Hippocampal formation (tissue), 2 donors: ENCODE data around the gene TDRD10.
"Not testable (repeated sequence)": the region's sequence is repeated elsewhere in the genome, so short reads cannot be mapped to it uniquely, and the experiment has no call there.

Source experiments
- DNase-seq, 2 donors: peaks; one replicate each; lab custom pipeline; 2025; lab: John Stamatoyannopoulos, UW

Gene TDRD10

GRCh38 chr1:154479764-154480421 lies 22.1 kb upstream of the TDRD10 start:
- DNase-seq, result peak; percentile 58 to 82

DNA sequence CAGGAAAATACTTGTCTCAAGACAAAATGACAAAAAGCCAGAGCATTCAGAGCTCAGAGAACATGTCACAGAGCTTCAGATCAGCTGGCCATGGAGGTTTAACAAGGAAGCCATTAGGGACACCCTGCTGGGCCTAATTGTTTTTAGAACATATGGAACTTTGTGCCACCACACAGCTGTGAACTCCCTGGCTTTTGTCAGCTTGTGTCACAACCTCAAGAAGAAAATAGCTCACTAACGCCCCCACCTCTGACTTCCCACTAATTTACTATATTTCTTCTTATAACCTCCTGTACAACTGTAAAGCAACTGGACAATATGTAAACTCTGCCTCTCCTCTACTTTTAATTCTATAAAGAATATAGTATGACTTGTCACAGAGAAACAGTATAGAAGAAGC lies 21.0 kb upstream of the TDRD10 start:
- DNase-seq, result no peak

DNA sequence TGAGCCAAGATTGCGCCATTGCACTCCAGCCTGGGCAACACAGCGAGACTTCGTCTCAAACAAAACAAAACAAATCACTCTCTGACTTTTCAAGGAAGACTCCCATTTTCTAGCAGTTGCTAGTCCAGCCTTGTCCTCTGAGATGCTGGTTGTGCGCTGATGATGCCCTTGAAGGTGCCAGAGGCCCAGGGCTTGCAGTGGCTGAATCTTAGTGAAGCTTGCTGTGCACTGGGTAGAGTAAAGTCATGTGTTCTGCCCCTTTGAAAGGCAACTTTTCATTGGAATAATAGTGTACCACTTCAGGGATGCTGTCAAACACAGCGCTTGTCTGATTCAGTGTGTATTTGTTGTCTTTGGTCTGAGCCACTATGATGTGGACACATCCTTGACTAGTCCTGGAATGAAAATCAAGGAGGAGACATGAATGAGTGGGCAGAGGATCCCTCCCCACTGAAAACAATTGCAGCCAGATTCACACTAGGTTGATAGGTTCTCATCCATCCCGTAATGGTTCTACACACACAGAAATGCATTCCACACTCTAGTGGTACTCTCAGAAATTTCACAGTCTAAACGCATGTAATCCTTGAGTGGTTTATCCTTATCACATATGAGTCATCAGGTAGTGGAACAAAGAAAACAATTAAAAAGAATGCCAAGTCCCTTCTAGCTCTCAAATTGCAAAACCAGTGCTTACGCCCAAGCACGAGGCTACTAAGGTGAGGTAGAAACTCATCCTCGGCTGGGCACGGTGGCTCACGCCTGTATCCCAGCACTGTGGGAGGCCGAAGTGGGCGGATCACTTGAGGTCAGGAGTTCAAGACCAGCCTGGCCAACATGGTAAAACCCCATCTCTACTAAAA lies 17.8 kb upstream of the TDRD10 start:
- no peak for DNase-seq

DNA sequence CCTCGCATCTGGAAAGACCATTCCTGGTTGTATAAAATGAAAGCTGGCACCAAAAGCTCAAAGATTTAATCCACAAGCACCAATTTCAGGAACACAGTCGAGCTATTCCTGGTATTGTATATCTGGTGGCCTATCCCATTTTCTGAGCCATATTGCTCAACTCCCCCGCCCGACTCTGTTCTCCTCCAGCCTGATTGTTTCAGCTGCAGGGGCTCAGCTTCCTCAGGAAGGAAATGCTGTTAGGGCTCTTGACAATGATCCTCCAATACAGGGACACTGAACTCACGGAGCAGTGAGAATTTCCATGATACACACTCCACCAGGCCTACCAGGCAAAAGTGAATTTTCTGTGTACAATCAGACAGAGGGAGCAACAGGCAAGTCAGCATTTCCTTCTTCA lies 16.9 kb upstream of the TDRD10 start:
- DNase-seq, result no peak

GRCh38 chr1:154485910-154486496 lies 16.0 kb upstream of the TDRD10 start:
- no peak for DNase-seq

GRCh38 chr1:154486756-154487155 lies 15.3 kb upstream of the TDRD10 start:
- not testable (repeated sequence) for DNase-seq

DNA sequence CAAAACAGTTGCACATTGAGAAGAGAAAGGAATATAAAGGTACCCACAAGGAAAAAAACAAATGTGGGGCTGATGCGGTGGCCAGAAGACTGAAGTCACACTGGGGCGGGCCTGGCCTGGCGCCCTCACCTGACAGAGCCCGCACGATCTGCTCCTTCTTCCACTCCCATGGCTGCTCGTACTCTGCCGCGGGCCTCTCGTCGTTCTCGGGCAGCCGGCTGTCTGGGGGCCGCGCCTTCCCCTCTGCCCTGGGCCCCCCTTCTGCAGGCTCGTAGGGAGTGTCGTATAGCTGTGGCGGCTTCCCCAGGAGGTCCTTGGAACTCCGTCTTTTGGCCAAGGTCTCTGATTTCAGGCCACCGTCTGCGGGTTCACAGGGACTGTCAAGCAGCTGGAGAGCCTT lies 13.1 kb upstream of the TDRD10 start:
- DNase-seq, result no peak

DNA sequence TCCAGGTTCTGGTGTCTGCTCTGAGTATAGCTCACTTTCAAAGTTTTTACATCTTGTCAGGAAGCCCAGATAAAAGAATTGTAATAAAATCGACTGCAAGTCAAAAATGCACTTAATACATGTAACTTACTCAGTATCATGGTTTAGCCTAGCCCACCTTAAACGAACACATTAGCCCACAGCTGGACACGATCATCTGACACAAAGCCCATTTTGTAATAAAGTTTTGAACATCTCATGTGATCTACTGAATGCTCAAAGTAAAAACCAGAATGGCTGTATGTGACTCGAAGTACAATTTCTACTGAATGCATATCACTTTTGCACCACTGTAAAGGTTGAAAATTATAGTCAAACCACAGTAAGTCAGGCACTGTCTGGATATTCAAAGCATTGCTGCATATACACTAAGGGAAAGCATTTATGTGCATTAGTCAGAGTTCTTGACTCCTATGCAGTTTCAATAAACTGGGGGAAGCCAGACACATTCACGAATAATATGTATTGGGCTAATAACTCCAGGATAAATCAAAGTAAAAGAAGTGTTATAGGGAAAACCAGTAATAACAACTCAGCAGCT lies 12.2 kb upstream of the TDRD10 start:
- no peak for DNase-seq

DNA sequence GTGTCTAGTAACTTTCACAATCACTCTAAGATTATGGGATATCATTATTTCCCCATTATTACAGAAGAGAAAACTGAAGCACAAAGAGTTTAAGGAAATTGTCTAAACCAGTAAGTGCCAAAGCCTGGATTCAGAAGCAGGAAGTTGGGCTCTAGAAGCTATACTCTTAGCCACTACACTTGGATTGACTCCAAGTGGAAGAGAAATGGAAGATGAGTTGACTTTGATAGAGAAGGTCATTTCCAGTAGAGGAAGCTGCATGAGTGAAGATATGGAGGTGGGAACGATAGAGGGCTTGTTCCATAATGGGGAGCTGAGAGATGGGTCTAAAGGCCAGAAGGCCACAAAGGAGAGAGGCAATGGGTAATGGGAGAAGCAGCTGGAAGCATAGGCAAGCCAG lies 11.7 kb upstream of the TDRD10 start:
- no peak for DNase-seq

GRCh38 chr1:154492115-154492514 lies 9.9 kb upstream of the TDRD10 start:
- DNase-seq, result no peak

- DNase-seq, result no peak
These were observed 8.7 kb upstream of the TDRD10 start for GRCh38 chr1:154493276-154493675.

- no peak for DNase-seq
These were observed 6.3 kb upstream of the TDRD10 start for GRCh38 chr1:154495496-154496273.

DNA sequence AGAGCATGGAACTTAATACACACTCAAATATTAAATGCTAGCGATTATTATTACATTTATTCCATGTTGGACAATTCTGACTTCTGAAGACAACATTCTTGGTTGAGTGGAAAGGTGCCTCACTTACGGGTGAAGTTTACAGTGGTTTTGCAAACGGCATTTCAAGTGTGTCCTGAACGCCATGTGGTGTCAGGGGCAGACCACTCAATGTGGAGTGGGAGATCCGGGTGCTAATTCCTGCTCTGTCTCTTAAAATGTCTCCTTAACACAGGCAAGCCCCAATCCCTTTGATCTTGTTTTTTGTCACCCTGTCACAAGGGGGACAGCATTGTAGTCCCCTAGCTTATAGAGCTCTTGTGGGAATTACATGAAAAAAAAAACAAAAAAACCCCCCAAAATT lies 5.6 kb upstream of the TDRD10 start:
- no peak for DNase-seq

DNA sequence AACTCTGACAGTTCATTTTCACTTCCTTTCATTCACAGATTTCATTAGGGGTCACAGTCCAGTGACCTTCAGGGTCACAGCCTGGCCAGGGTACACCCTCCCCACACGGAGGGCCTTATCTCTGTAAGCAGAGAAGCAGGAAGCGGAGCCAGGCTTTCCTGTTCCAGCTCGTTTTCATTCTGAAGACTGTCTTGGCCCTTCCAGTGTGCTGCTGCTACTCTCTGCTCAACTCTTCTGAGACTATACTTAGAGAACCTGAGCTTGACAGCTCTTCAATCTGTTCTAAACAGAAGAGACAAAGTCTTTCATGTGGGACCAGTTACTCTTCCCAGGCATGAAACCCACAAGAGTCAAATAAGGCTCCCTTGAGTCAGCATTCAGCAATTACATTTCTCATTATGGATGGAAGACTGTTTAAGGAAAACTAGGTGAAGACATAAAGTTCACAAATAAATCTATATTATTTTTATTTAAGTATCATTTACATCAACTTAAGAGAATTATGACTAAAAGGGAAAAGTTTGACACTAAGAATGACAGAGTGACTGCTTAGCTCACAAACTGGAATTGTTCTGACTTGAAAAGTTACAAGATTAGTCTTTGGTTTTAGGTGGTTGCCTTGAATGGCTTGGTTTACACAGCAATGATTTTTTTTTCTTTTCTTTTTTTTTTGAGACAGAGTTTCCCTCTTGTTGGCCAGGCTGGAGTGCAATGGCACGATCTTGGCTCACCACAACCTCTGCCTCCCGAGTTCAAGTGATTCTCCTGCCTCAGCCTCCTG lies 4.8 kb upstream of the TDRD10 start:
- DNase-seq, result no peak

- DNase-seq, result no peak
These were observed 2.6 kb upstream of the TDRD10 start for GRCh38 chr1:154499446-154499845.

DNA sequence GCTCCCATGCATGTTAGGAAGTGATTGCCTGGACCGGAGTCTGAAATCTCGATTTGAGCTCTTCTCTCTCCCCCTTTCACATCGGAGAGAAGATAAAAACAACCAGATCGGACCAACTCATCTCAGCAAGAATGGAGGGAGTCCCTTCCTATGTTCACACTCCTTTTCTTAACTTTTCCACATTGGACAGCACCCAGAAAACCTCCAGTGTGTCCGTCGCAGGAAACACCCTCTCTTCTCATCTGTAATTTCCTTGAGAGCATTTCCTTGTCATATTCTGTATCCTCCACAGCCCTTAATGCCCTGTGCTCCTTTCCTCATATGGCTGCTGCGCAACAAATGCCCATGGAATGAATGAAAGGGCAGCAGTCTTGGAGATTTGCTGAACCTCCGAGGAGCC lies 1.5 kb upstream of the TDRD10 start:
- DNase-seq, result no peak

GRCh38 chr1:154501423-154502065 lies 475 bp upstream of the TDRD10 start:
- no peak for DNase-seq

DNA sequence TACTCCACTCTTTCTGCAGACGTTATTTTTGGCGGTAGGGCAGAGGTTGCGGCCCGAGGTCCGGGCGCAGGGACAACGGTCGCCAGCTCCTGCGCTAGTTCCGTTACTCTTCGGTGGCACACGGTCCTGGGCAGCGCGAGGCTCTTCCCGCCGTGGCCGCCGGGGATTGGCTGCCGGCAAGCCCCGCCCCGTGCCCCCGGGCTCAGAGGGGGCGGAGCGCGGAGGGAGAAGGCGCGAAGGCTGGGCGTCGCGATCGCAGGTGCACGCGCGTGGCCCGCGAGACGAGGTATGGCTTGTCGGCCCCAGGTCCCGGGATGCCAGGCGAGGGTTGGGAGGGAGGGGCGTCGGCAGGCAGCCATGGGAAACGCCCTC lies 711 bp downstream of the TDRD10 start:
- no peak for DNase-seq

GRCh38 chr1:154503898-154504297 lies 1.9 kb downstream of the TDRD10 start:
- no peak for DNase-seq

DNA sequence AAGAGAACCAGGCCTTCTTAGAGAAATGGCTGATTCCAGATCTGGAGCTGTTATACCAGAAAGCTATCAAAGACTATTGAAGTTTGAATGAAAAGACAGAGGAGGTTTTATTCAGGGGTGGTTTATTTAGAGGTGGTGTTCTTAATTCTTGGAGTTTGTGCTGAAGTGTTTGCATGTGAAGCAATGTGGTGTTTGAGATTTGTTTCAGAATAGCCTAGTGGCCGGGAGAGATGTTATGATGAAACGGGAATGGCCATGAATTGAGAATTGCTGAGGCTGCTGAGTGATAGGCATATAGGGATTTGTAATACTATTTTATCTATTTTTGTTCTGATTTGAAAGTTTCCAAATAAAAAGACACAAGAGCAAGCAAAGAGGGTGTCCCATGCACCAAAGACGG lies 10.7 kb downstream of the TDRD10 start:
- DNase-seq, result no peak

DNA sequence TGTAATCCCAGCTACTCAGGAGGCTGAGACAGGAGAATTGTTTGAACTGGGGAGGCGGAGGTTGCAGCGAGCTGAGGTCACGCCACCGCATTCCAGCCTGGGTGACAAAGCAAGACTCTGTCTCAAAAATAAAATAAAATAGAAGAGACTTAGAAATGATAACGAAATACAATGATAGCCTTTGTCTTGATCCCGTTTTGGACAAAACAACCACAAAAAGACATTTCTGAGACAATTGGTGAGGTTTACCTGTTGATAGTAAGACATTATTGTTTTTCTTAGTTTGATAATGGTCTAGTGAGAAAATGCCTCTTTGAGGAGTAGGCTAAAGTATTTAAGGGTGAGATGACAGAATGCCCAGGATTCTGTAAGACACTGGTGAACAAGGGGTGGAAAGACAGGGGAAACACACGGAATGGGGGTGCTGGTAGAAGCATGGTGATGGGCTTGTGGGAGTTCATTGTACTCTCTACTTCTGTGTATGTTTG lies 12.1 kb downstream of the TDRD10 start:
- DNase-seq, result no peak
